ENCODE data around the gene PREB.

- TF ChIP-seq MAX (IDR thresholded peaks at IDR 0.05) (no peak), REST (IDR thresholded peaks at IDR 0.05; ENCODE audit: low read depth) (no peak), CREB1 (IDR thresholded peaks at IDR 0.05; ENCODE audit: low read depth) (no peak), EGR1 (IDR thresholded peaks at IDR 0.05) (no peak), RAD21 (IDR thresholded peaks at IDR 0.05; ENCODE audit: low read depth) (no peak), TAF1 (IDR thresholded peaks at IDR 0.05; ENCODE audit: low read depth) (no peak), NFIC (IDR thresholded peaks at IDR 0.05) (no peak), EP300 (IDR thresholded peaks at IDR 0.05; ENCODE audit: borderline replicate concordance) (no peak), ZBTB7A (IDR thresholded peaks at IDR 0.05; ENCODE audit: low read depth) (no peak), USF1 (IDR thresholded peaks at IDR 0.05) (no peak)
Measured at GRCh38 chr2:27082773-27083409, 51.5 kb downstream of the PREB start.

Measured in Ishikawa (cell line).